GM12865 (cell line): ENCODE results near the gene COMTD1.

Experiments used
- DNase-seq: peaks from one replicate; pipeline ENCODE4 v3.0.0; 2010; ENCODE audit warnings: low read depth
- H3K4me3 ChIP-seq: 2 replicates; pipeline ENCODE4 v1.5.1; 2011; ENCODE audit warnings: mild to moderate bottlenecking, low read depth, low read length, control low read depth
- TF ChIP-seq, protein P1 (sequence below): IDR thresholded peaks from 2 replicates; pipeline ENCODE4 v1.5.1; 2011; ENCODE audit warnings: low read length, control low read depth, low read depth, inconsistent platforms; ENCODE audit not compliant: insufficient read depth; ENCODE audit errors: missing control alignments

The COMTD1 gene

DNA sequence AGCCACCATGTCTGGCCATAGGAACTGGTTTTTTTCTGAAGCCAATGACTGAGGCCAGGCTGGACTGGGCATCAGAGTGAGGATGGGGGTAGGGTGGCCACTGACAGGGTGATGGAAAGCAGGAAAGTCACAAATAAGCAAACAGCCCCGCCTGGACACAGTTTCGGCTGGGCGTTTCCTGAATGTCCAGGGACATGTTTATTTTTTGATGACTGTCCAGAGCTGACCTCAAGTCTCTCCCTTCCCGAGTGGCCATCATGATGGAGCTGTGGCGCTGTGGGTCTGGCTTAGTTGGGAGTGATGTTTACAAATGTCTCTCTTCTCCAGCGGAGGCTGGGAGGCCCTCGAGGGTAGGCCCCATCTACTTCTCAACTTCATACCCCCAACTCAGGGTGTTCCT, 37.1 kb upstream of the COMTD1 start:
- DNase-seq: no peak

DNA sequence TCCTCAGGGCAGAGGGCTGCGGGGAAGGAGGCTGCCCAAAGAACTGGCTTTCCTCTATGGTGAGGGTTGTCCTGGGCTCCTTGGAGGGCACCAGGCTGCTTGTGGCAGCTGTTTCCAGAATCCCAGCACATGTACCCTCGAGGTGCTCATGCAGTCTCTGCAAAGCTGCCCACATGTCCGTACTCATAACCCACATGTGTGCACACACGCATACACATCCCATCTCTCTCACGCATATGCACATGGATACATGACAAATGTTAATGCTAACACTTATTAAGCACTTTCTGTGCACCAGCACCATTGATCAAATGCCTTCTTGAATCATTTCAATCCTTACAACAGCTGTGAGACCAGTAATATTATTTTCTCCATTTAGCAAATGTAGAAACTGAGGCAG, 36.3 kb upstream of the COMTD1 start:
- TF ChIP-seq, protein P1, sequence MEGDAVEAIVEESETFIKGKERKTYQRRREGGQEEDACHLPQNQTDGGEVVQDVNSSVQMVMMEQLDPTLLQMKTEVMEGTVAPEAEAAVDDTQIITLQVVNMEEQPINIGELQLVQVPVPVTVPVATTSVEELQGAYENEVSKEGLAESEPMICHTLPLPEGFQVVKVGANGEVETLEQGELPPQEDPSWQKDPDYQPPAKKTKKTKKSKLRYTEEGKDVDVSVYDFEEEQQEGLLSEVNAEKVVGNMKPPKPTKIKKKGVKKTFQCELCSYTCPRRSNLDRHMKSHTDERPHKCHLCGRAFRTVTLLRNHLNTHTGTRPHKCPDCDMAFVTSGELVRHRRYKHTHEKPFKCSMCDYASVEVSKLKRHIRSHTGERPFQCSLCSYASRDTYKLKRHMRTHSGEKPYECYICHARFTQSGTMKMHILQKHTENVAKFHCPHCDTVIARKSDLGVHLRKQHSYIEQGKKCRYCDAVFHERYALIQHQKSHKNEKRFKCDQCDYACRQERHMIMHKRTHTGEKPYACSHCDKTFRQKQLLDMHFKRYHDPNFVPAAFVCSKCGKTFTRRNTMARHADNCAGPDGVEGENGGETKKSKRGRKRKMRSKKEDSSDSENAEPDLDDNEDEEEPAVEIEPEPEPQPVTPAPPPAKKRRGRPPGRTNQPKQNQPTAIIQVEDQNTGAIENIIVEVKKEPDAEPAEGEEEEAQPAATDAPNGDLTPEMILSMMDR: no peak
- DNase-seq: no peak
- H3K4me3 ChIP-seq: no peak overlapping the region

More for the DNA sequence above, 37.1 kb upstream of the COMTD1 start:
- TF ChIP-seq, protein P1: no peak
- no peak overlapping the region for H3K4me3 ChIP-seq

DNA sequence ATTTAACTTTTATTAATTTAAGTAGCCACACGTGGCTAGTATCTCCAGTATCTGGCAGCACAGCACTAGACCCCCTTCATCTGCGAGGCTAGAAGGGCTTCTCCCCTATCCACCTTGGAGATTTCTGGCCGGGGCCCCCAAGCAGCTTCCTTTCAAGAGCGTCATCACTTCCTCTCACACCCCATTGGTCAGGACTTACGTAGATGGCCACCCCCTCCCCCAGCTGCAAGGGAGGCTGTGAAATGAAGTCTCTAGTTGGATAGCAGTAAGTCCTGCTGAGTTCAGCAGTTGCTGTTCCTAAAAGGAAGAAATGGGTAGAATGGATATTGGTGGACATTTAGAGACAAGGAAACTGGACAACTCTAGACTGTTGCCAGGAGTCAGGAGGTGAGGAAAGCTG, 33.8 kb upstream of the COMTD1 start:
- TF ChIP-seq, protein P1: no peak
- DNase-seq: no peak
- H3K4me3 ChIP-seq: no peak overlapping the region

DNA sequence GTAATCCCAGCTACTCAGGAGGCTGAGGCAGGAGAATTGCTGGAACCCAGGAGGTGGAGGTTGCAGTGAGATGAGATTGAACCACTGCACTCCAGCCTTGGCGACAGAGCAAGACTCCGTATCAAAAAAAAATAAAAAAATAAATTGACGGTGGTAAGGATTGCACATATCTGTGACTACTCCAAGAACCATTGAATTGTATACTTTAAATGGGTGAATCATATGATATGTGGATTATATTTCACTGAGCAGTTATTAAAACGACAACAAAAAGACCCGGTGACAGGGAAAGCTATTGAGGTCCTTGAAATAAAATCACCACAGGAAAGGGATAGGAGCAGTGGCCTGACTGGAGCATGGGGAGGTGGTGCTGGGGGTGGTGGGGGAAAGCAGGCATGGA, 31.2 kb upstream of the COMTD1 start:
- H3K4me3 ChIP-seq: no peak overlapping the region
- DNase-seq: no peak
- TF ChIP-seq, protein P1: no peak

DNA sequence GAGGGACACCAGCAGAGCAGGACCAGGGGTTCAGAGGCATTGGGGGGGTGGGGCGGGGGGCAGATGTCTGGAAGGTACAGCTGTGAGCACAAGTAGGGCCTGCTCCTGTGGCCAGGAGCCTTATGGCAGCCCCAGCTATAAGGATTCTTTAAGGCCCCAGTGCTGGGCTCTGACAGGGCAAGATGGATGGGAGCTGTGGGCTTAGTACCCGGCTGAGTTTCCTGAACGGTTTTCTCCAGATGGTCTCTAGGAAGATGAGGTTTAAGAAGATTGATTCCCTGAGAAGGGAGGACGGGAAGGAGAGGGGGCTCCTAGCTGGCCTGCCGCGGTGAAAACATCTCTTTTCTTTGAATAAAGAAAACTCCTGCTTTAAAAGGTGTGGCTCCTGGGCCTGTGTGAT, 30.1 kb upstream of the COMTD1 start:
- DNase-seq: no peak
- H3K4me3 ChIP-seq: no peak overlapping the region
- TF ChIP-seq, protein P1: no peak

DNA sequence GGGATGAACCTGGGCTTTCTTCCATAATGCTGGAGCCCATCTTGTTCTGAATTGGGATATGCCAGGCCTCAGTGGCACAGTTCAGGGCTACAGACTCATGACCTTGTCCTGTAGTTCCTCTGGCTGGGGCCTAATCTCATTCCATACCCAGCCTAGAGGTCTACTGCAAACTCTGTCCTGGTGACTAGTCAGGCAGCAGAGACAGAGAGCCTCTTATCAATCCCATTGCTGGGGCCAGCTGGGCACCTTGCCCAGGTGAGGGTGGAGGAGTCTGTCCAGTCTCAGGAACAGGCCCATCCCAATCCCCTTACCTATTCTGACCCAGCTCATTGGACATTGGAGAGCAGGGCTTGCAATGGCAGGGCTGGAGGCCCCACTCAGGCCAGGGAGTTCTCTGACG, 28.0 kb upstream of the COMTD1 start:
- TF ChIP-seq, protein P1: no peak
- DNase-seq: no peak
- H3K4me3 ChIP-seq: no peak overlapping the region
